Activated CD4-positive, alpha-beta T cell treated with anti-CD3 and anti-CD28 coated beads for 4 hours (primary cell): ENCODE measurements around the gene TOM1.

Source experiments
- DNase-seq, 2 donors: peaks; one replicate each; pipeline ENCODE4 v3.0.0-alpha.2; 2020

Gene TOM1

DNA sequence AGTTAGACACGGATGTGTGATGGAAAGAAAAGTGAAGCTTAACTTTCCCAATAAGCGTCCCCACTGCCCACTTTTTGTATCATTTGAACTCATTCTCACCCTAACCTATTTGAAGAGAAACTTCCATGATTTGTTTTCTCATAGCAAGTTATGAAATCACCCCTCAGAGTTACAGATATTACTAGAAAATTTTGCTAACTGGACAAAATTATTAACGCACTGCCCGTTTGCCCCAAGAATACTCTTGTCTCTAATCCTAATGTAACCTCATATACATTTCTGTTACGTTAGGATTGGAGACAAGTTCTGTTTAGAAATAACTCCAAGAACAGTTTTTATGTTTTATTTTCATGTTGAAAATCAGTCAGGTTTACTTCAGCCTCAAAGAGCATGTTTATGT lies 25.5 kb downstream of the TOM1 start:
- no peak for DNase-seq

GRCh38 chr22:35326854-35327562 lies 27.3 kb downstream of the TOM1 start:
- no peak for DNase-seq

- no peak for DNase-seq
Measured at GRCh38 chr22:35327690-35328471, 28.2 kb downstream of the TOM1 start.

GRCh38 chr22:35328472-35328885 lies 28.8 kb downstream of the TOM1 start:
- DNase-seq = no peak

GRCh38 chr22:35329114-35329847 lies 29.6 kb downstream of the TOM1 start:
- no peak for DNase-seq

- DNase-seq = peak; percentile 39 to 56
Measured at GRCh38 chr22:35330258-35330861, 30.7 kb downstream of the TOM1 start.

- no peak for DNase-seq
Measured at GRCh38 chr22:35332278-35332677, 32.6 kb downstream of the TOM1 start.

DNA sequence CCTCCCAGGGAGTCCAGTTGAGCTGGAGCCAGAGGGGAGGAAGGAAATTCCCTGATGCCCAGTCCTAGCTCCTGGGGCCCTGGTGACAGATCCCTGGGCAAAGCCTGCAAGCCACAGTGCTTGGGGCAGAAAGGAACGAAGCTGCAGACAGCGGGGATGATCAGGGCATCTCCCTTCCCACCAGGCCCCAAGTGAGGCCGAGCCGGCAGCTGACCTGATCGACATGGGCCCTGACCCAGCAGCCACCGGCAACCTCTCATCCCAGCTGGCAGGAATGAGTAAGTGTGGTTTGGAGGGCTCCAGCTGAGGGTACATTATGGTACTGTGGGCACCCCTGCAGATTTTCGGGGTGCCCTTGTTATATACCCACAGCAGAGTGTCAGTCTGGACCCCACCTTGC lies 33.5 kb downstream of the TOM1 start:
- no peak for DNase-seq

DNA sequence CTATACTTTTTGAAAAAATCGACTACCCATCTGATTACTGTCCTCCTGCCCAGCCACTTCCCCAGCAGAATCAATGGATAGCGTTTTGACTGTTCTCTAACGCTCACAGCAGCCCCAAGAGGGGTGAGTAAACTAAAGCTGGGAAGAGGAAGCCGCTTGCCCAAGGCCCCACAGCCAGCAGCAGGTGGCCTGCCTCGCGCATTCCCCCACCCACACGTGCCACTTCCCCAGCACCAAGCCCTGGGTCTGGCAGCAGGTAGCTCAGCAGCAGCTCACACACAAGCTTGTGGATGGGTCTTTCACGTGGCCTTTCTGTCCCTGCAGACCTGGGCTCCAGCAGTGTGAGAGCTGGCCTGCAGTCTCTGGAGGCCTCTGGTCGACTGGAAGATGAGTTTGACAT lies 34.3 kb downstream of the TOM1 start:
- DNase-seq = peak in 1 of 2 donors; percentile 26

GRCh38 chr22:35335468-35335867 lies 35.8 kb downstream of the TOM1 start:
- DNase-seq = no peak

GRCh38 chr22:35335936-35336781 lies 36.5 kb downstream of the TOM1 start:
- DNase-seq = no peak

DNA sequence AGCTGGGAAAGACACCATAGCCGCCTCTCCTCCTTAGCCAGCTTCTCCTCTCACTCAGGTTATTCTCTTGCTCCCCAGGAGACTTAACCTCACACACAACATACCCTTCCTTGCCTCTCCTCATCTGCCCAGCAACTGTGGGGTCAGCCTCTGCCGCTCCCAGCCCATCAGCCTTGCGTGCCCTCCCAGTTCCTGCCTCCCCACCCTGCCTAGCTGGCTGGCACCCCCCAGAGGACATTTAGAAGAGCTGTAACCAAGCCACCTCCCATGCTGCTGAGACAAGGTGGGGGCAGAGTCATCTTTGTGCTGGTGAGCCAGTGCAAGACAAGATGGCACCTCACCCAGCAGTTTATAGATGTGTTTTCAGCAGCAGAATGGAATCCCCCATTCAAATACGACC lies 38.2 kb downstream of the TOM1 start:
- no peak for DNase-seq

DNA sequence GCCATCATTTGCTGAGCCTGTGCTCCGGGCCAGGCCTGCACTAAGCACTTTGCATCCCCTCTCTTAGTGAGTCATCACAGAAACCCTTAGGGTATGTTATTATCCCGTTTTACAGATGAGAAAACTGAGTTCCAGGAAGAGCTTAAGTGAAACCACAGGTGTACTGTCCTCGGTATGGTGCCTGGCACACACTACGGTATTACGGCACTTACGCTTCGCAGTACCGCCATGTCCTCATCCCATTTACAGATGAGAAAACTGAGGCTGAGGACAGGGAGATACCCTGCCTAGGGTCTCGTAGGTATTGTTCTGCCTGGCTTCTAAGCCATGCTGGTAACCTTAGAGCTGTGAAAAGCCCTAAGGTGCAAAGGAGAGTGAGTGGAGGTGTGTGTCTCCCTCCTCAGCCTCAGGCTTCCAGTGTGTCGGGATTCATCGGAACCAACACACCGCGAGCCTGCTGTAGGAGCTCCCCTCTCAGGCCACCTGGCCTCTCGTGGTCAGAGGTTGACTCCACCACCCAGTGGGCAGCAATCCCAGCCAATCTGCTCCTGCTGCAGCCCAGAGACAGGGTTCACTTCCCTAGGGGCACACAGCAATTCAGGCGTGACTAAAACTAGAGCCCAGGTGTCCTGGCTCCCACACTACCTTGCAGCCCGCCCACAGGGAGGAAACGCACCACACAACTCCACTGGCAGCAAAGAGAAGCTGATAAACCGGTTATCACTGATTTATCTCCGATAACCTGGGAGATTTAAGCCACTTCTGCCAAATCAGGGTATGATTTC lies 41.6 kb downstream of the TOM1 start:
- DNase-seq = no peak

GRCh38 chr22:35342390-35342789 lies 42.7 kb downstream of the TOM1 start:
- DNase-seq = no peak

DNA sequence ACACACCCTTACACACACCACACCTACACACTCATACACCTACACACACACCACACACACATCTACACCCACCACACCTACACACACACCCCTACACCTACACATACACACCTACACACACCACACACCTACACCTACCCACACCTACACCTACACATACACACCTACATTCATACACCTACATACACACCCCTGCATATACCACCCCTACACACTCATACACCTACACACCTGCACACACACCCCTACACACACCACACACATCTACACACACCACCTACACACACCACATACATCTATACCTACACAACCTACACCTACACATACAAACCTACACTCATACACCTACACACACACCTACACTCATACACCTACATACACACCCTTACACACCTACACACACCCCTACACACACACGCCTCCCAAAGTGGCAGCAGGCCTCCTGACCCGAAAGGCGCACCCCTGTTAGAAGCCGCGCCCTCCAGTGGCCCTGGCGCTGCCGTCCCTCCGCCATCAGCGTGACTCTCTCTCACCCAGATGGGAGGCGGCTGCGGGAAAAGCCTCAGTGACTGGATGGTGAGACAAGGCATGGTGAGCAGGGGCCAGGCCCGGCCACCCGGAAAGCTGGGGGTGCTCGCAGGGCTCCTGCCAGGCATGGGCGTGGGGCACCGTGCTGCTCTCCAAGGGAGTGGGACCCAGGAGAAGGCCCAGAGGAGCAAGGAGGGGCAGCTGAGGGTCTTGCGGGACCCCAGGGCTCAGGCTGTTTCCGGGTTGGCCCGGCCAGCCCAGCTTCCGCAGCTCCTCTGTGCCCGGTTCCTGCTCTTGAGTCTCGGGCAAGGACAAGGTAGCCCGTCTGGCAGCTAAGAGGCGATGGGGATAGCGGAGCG lies 44.2 kb downstream of the TOM1 start:
- DNase-seq = no peak

DNA sequence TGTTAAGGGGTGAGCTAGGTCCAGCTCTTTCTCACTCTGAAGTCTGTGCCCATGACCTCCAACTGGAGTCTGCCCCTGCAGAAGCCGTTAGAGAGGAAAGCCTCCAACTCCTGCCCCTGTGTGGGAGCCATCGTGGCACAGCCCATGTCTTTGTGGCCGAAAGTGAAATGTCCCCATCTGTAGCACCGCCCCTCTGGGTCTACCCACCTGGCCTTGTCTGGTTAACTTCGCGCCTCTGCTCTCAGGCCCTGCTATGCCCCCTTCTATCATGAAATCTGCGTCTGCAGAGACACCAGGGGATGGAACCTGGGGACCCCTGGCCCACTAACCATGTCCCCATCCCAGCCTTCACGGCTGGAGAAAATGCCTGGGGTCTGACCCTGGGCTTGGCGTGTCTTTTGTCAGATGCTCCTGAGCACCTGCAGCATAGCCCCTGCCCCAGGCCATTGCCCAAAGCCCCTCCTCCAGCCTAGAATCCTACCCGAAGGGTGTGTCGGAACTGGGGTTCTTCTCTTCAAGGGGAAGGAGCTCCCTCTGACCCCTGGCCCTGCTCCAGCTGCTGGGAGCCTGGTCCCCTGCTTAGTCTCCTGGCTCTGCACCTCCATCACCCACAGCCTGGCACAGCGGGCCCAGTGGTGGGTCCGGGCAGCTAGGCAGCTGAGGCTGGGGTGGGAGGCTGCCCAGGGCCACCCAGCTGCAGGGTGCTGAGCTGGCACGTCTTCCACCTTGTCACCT lies 45.4 kb downstream of the TOM1 start:
- DNase-seq = no peak

DNA sequence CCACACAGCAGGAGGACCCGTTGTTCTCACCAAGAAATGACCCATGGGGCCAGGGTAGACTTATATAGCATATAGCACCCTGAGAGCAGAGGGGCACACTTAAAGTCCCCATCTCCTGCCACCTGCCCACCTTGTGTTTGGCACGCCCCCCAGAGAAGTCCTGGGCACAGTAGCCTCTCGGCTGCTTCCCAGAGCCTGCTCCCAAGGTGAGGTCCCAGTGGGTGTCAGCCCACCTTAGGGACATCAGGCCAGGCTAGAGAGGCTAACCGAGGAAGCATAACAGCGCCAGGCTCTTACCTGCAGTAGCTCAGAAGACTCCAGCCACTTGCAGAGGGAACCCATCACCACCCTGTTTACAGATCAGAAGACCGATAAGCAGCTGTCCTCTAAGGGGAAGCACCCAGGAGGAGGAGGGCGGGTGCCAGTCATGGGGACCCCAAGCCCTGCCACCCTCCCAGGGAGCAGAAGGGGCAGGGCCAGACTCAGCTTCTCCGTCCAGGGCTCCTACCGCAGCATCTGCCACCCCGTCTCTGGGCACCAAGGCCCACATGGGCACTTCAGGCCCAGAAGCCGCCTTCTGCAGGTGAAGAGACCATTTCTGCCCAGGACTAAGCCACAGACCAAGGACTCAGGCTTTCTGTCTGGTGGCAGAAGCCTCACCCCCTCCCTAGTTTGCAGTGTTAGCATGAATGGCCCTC lies 46.3 kb downstream of the TOM1 start:
- DNase-seq = no peak

- DNase-seq = no peak
Measured at GRCh38 chr22:35346596-35347220, 47.0 kb downstream of the TOM1 start.

DNA sequence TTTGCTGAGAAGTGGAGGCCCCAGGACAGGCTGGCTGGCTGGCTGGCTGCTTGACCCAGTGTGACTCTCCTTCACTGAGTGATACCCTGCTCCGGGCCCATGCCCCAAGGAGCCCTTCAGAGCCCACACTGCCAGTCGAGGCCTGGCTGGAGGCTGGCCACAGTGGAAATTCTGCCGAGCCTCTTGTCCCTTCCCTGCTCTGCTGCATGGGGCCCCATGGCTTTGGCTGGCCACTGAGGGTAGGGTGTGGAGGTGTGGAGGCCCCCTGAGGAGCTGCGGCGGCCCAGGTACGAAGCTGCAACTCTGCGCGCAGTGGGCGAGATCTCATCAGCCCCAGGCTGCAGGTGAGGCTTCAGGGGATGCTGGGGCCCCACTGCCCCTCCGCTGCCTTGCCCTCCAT lies 47.8 kb downstream of the TOM1 start:
- DNase-seq = no peak
